GM12892 (cell line): ENCODE results near the gene UQCR11.

Experiments used
- POLR2A ChIP-seq: IDR thresholded peaks from 2 replicates; pipeline ENCODE4 v1.6.1; 2011; ENCODE audit warnings: low read depth, low read length, control low read depth
- POLR2AphosphoS5 ChIP-seq: IDR thresholded peaks from 2 replicates; pipeline ENCODE4 v1.6.1; 2011; ENCODE audit warnings: low read depth, low read length, control low read depth
- TAF1 ChIP-seq: IDR thresholded peaks from 2 replicates; pipeline ENCODE4 v1.6.1; 2011; ENCODE audit warnings: low read depth, mild to moderate bottlenecking, control low read depth, low read length, borderline replicate concordance

DNA sequence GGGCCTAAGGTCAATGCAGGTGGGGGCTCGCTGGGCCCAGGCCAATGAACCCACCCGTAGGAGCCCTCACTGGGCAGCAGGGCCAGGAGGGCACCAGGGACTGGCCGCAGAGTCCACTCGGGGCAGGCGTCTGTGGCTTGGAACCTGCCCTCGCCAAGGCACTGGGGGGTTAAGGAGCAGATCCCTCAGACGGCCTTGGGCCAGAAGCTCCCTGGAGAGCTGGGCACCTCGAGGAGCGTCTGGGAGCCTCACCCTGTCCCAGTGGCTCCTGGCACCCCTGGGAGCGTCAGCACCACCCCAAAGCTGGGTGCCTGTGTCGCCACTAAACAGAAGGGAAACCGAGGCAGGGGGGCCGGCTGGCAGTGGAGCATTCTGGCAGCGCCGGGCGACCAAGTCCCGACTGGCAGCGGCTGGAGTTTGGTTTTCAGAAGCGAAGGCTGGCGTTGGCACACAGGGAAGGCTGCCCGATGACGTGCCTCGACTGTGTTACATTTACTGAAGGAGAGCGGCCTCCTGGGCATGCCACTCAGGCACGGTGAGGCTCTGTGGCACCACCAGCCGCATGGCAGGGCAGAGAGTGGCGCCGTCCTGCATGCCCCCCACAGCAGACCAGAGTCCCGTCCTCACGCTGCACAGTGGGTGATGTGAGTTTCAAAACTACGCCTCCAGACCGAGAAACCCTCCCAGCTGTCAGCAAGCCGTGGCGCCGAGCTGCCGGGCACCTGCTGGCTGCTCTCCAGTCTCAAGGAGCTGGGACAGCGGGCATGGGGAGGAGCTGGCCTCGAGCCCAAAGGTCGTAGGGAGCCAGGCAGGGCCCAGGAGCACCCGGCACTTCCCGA is 28.0 kb downstream of the UQCR11 start:
- TF ChIP-seq POLR2A (no peak), TAF1 (no peak), POLR2AphosphoS5 (no peak)
